IPS-15b (cell line): Measurements from ENCODE around the gene MTPN.

Experiments
- H3K27me3 ChIP-seq: one replicate; pipeline ENCODE4 v1.6.1; 2013; ENCODE audit warnings: low read length; ENCODE audit not compliant: control insufficient read depth, insufficient read depth
- H3K36me3 ChIP-seq: one replicate; pipeline ENCODE4 v1.6.1; 2013; ENCODE audit warnings: low read length; ENCODE audit not compliant: control insufficient read depth, insufficient read depth
- H3K4me1 ChIP-seq: one replicate; pipeline ENCODE4 v1.6.1; 2013; ENCODE audit warnings: mild to moderate bottlenecking, low read length; ENCODE audit not compliant: control insufficient read depth, insufficient read depth
- H3K4me3 ChIP-seq: one replicate; pipeline ENCODE4 v1.5.1; 2013; ENCODE audit warnings: low read depth, low read length
- H3K9ac ChIP-seq: one replicate; pipeline ENCODE4 v1.6.1; 2013; ENCODE audit warnings: low read depth, mild to moderate bottlenecking, low read length
- H3K9me3 ChIP-seq: one replicate; pipeline ENCODE4 v1.6.1; 2013; ENCODE audit warnings: mild to moderate bottlenecking, low read length; ENCODE audit not compliant: control insufficient read depth, insufficient read depth

MTPN gene

GRCh38 chr7:135918134-135918533, 59.0 kb downstream of the MTPN start:
- no peak overlapping the region for H3K9ac ChIP-seq
- no peaks in the 10 kb centered on the region for H3K36me3 ChIP-seq
- H3K9me3 ChIP-seq, result no peaks in the 10 kb centered on the region
- no peaks in the 10 kb centered on the region for H3K27me3 ChIP-seq
- no peaks in the 10 kb centered on the region for H3K4me1 ChIP-seq
- H3K4me3 ChIP-seq, result no peak overlapping the region

GRCh38 chr7:135917721-135918120, 59.4 kb downstream of the MTPN start:
- Histone ChIP-seq H3K4me3 (no peak overlapping the region), H3K27me3 (no peaks in the 10 kb centered on the region), H3K36me3 (no peaks in the 10 kb centered on the region), H3K9me3 (no peaks in the 10 kb centered on the region), H3K9ac (no peak overlapping the region), H3K4me1 (no peaks in the 10 kb centered on the region)

DNA sequence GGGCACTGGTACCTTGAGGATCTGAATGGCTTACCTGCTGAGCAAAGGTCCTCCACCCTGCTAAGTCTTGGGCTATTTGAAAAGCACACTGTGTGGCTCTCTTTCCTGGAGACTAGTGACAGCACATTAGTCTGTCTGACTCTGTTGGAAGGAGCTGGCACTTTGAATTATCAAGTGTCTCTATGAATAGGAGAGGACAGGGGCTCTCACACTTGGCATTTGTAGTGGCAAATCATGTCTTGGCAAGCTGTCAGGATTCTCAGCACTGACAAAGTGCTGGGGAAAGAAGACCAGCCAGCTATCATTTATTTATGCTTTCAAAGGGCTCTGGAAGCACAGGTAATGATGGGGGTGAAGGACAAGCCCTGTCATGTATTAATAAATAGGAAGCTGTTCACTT, 62.8 kb downstream of the MTPN start:
- no peaks in the 10 kb centered on the region for H3K4me1 ChIP-seq
- H3K36me3 ChIP-seq, result no peaks in the 10 kb centered on the region
- no peaks in the 10 kb centered on the region for H3K9me3 ChIP-seq
- H3K27me3 ChIP-seq, result no peaks in the 10 kb centered on the region
- H3K4me3 ChIP-seq, result no peak overlapping the region
- H3K9ac ChIP-seq, result no peak overlapping the region

DNA sequence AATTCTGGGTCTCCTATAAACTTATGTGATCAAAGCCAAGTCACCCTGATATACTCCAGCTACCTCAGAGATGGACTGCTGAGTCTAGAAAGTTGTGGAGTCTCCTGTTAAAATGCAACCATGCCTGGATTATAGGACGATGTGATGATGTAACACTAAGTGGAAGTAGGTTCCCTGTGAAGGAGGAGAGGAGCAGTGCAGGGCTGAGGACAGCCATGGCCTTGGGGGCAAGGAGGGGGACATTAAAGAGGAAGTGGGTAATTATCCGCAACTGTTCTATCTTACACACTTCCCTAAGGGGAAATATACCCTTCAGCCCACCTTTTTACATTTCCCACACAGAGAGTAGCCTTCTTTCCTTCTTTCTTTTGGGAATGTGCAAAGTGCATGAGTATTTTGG, 63.8 kb downstream of the MTPN start:
- Histone ChIP-seq H3K36me3 (no peaks in the 10 kb centered on the region), H3K4me1 (no peaks in the 10 kb centered on the region), H3K9me3 (no peaks in the 10 kb centered on the region), H3K4me3 (no peak overlapping the region), H3K9ac (no peak overlapping the region), H3K27me3 (no peaks in the 10 kb centered on the region)

DNA sequence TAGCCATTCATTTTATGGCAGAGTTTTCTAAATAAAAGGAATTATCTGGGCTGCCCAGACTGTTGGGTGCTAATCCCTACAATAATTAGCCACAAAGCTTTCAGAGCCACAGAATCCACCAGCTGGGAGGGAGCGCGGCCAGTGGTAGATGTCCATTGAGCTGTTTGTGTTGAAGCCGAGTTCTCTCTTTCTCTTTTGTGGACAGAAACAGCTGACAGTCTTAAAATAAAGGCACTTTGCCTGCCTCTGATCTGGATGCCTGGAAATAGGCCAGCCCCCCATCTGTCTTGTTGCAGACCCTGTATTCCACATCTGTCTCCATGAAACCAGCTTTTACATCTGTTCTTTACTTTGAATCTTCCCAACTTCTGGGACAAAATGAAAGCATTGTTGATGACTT, 66.1 kb downstream of the MTPN start:
- Histone ChIP-seq H3K4me1 (no peaks in the 10 kb centered on the region), H3K36me3 (no peaks in the 10 kb centered on the region), H3K9me3 (no peaks in the 10 kb centered on the region), H3K9ac (no peak overlapping the region), H3K4me3 (no peak overlapping the region), H3K27me3 (no peaks in the 10 kb centered on the region)

DNA sequence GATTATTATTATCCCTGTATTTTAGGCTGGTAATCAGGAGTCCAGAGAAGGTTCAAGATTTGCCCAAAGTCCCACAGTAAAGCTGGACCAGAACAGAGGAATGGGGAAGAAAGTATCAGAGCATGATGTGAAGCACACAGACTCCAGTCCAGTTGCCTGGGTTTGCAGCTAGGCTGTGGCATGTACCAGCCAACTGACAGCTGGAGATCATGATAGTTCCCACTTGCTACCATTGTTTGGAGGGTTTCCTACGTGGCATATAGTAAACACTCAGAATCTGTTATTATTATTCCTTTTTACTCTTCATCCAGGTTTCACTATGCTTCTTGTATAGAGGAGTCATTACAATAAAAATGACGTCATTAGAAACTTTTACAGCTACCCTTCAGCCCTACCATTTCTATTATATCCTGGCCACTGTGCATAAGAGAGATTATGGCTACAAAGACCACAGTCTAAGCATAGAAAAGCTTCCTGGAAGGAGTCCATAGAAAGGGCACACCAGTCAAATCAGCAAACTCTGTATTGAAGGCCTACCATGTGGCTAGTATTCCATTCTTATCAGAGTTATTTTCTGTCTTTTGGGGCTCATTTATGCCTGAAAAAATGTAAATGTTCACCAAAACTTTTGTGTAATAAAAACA, 66.6 kb downstream of the MTPN start:
- H3K36me3 ChIP-seq, result no peaks in the 10 kb centered on the region
- no peak overlapping the region for H3K9ac ChIP-seq
- H3K9me3 ChIP-seq, result no peaks in the 10 kb centered on the region
- H3K4me1 ChIP-seq, result no peaks in the 10 kb centered on the region
- H3K4me3 ChIP-seq, result no peak overlapping the region
- H3K27me3 ChIP-seq, result no peaks in the 10 kb centered on the region

DNA sequence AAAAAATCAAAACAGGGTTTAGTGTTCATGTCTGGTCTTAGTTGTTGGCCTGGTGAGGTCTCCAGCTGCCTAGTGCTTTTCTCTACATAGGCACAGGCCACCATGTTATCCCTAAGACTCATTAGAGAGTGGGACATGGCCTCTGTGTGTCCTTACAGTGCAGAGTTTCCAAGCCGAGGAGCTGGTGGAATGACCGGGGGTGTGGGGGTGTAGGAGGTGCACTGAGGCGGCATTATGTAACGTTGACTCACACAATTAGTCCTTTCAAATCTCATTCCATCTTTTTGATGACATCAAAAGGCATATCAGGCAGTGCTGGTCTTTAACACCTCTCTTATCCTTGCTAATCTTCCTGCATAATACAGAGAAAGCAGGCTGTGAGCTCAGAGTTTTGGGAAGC, 71.3 kb downstream of the MTPN start:
- Histone ChIP-seq H3K36me3 (no peaks in the 10 kb centered on the region), H3K4me3 (no peak overlapping the region), H3K9ac (no peak overlapping the region), H3K4me1 (peaks cover 3% of the 10 kb centered on the region), H3K9me3 (no peaks in the 10 kb centered on the region), H3K27me3 (no peaks in the 10 kb centered on the region)

- no peaks in the 10 kb centered on the region for H3K9me3 ChIP-seq
- H3K27me3 ChIP-seq, result no peaks in the 10 kb centered on the region
- H3K4me3 ChIP-seq, result no peak overlapping the region
- H3K4me1 ChIP-seq, result peaks cover 3% of the 10 kb centered on the region
- H3K36me3 ChIP-seq, result no peaks in the 10 kb centered on the region
- H3K9ac ChIP-seq, result no peak overlapping the region
Observed at GRCh38 chr7:135905355-135905754, 71.8 kb downstream of the MTPN start.

GRCh38 chr7:135904282-135904681, 72.9 kb downstream of the MTPN start:
- Histone ChIP-seq H3K4me1 (peaks cover 3% of the 10 kb centered on the region), H3K9ac (no peak overlapping the region), H3K27me3 (no peaks in the 10 kb centered on the region), H3K36me3 (no peaks in the 10 kb centered on the region), H3K4me3 (no peak overlapping the region), H3K9me3 (no peaks in the 10 kb centered on the region)

DNA sequence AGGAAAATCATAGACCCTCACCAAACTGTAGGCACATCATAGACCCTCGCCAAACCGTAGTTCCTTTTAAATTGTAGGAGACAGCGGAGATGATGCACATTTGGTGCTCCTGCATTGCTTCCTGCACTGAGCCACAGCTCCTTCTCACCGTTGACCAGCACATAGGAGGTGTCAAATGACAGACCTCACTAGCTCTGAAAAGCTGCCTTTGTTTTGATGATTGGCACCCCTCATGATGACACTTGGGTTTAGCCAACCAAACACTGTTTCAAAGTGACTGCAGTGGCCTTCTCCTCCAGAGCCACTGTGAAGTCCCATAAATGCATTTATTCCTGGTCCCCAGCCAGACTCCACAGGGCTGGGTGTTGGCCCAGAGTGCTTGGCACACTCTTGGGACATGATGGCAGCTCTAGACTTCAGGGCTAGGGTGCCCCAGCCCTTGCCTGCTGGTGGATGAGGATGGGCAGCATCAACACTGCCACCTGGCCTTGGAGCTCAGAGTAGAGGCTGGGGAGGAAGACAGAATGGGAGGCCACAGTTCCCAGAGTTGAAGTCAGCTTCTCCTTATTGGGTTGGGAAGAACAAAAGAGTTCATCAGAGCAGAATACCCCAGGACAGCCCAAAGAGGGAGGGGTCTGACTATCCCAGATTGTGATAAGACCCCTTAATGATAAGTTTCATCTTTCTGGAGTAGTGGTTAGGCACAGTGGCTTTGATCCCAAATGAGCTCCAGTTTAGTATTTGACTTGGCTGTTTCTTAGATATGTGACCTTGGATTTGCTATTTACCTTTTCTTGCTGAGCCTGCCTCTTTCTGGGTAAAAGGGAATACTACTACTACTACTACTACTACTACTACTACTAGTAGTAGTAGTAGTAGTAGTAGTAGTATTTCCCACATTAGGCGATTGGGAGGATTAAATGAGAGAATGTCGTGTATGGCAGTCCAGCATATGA, 75.3 kb downstream of the MTPN start:
- H3K4me3 ChIP-seq, result no peak overlapping the region
- H3K27me3 ChIP-seq, result no peaks in the 10 kb centered on the region
- no peak overlapping the region for H3K9ac ChIP-seq
- no peaks in the 10 kb centered on the region for H3K36me3 ChIP-seq
- H3K4me1 ChIP-seq, result peaks cover 3% of the 10 kb centered on the region
- H3K9me3 ChIP-seq, result no peaks in the 10 kb centered on the region

- no peak overlapping the region for H3K4me3 ChIP-seq
- no peak overlapping the region for H3K9ac ChIP-seq
- no peaks in the 10 kb centered on the region for H3K27me3 ChIP-seq
- peaks cover 3% of the 10 kb centered on the region for H3K4me1 ChIP-seq
- H3K9me3 ChIP-seq, result no peaks in the 10 kb centered on the region
- no peaks in the 10 kb centered on the region for H3K36me3 ChIP-seq
Observed at GRCh38 chr7:135900065-135900546, 77.1 kb downstream of the MTPN start.
